ENCODE data around the gene U2AF2. TPM values are rescaled to one million over a fixed set of nuclear protein-coding genes. Genes with fewer than 3 reads are reported as not detected.
"Not testable (repeated sequence)": the region's sequence is repeated elsewhere in the genome, so short reads cannot be mapped to it uniquely, and the experiment has no call there.

Gene U2AF2
- total RNA-seq, 1 donor from 2014 or later, result 140 TPM

GRCh38 chr19:55712804-55713631 lies 58.2 kb downstream of the U2AF2 start:
- Histone ChIP-seq H3K27me3 (ENCODE audit: control insufficient read depth, insufficient read depth, low read length) (no peaks in the 10 kb centered on the region), H3K4me3 (ENCODE audit: low read depth, low read length) (no peak overlapping the region), H3K36me3 (ENCODE audit: control insufficient read depth, insufficient read depth, low read length) (no peaks in the 10 kb centered on the region)
- no peak for TF ChIP-seq CTCF (IDR thresholded peaks at IDR 0.05; ENCODE audit: insufficient read depth, low read length, severe bottlenecking)
- DNase-seq (ENCODE audit: low read depth) (no peak), FAIRE-seq (no peak)

GRCh38 chr19:55716531-55716930 lies 61.7 kb downstream of the U2AF2 start:
- FAIRE-seq (no peak), DNase-seq (ENCODE audit: low read depth) (no peak)
- Histone ChIP-seq H3K4me3 (ENCODE audit: low read depth, low read length) (no peak overlapping the region), H3K27me3 (ENCODE audit: control insufficient read depth, insufficient read depth, low read length) (no peaks in the 10 kb centered on the region), H3K36me3 (ENCODE audit: control insufficient read depth, insufficient read depth, low read length) (no peaks in the 10 kb centered on the region)
- TF ChIP-seq CTCF (IDR thresholded peaks at IDR 0.05; ENCODE audit: insufficient read depth, low read length, severe bottlenecking), result no peak

- no peaks in the 10 kb centered on the region for H3K36me3 ChIP-seq (ENCODE audit: control insufficient read depth, insufficient read depth, low read length)
- no peak for TF ChIP-seq CTCF (IDR thresholded peaks at IDR 0.05; ENCODE audit: insufficient read depth, low read length, severe bottlenecking)
- H3K27me3 ChIP-seq (ENCODE audit: control insufficient read depth, insufficient read depth, low read length), result no peaks in the 10 kb centered on the region
- FAIRE-seq (no peak), DNase-seq (ENCODE audit: low read depth) (no peak)
- no peak overlapping the region for H3K4me3 ChIP-seq (ENCODE audit: low read depth, low read length)
Measured at GRCh38 chr19:55717251-55717650, 62.4 kb downstream of the U2AF2 start.

- H3K4me3 ChIP-seq (ENCODE audit: low read depth, low read length); H3K27me3 ChIP-seq (ENCODE audit: control insufficient read depth, insufficient read depth, low read length); DNase-seq (ENCODE audit: low read depth); H3K36me3 ChIP-seq (ENCODE audit: control insufficient read depth, insufficient read depth, low read length); FAIRE-seq: not testable (repeated sequence)
Measured at GRCh38 chr19:55717879-55718711, 63.3 kb downstream of the U2AF2 start.

- no peak for TF ChIP-seq CTCF (IDR thresholded peaks at IDR 0.05; ENCODE audit: insufficient read depth, low read length, severe bottlenecking)
- FAIRE-seq (no peak), DNase-seq (ENCODE audit: low read depth) (no peak)
- Histone ChIP-seq H3K36me3 (ENCODE audit: control insufficient read depth, insufficient read depth, low read length) (no peaks in the 10 kb centered on the region), H3K27me3 (ENCODE audit: control insufficient read depth, insufficient read depth, low read length) (no peaks in the 10 kb centered on the region), H3K4me3 (ENCODE audit: low read depth, low read length) (no peak overlapping the region)
Measured at GRCh38 chr19:55720214-55720746, 65.4 kb downstream of the U2AF2 start.

- no peak for TF ChIP-seq CTCF (IDR thresholded peaks at IDR 0.05; ENCODE audit: insufficient read depth, low read length, severe bottlenecking)
- no peak for DNase-seq (ENCODE audit: low read depth)
- H3K4me3 ChIP-seq (ENCODE audit: low read depth, low read length), result no peak overlapping the region
- no peak for FAIRE-seq
- no peaks in the 10 kb centered on the region for H3K27me3 ChIP-seq (ENCODE audit: control insufficient read depth, insufficient read depth, low read length)
- no peaks in the 10 kb centered on the region for H3K36me3 ChIP-seq (ENCODE audit: control insufficient read depth, insufficient read depth, low read length)
Measured at GRCh38 chr19:55720801-55721200, 66.0 kb downstream of the U2AF2 start.
